Right lobe of liver (tissue), 4 donors: ENCODE results near the gene SCN3B.

ENCODE experiments used
- POLR2A ChIP-seq: fragments of 450-650 bp; IDR thresholded peaks from one replicate; pipeline ENCODE4 v1.6.1; 2017; ENCODE audit warnings: antibody characterized with exemption, mild to moderate bottlenecking
- TF ChIP-seq, protein P1 (sequence below), 4 donors: fragments of 200-600 bp in 3 of 4; fragments of 450-650 bp in 1 of 4; IDR thresholded peaks; one replicate each; pipeline versions ENCODE4 v1.5.1 to v1.8.0; 2016 to 2022; ENCODE audit warnings: antibody characterized with exemption in 4 of 4, mild to moderate bottlenecking in 2 of 4
- donor health status: DM: no; HTN: no; CAD: no.
- donor health status: DM: no; HTN: no; CAD: no.
- donor health status: DM: no; HTN: yes; CAD: no.

DNA sequence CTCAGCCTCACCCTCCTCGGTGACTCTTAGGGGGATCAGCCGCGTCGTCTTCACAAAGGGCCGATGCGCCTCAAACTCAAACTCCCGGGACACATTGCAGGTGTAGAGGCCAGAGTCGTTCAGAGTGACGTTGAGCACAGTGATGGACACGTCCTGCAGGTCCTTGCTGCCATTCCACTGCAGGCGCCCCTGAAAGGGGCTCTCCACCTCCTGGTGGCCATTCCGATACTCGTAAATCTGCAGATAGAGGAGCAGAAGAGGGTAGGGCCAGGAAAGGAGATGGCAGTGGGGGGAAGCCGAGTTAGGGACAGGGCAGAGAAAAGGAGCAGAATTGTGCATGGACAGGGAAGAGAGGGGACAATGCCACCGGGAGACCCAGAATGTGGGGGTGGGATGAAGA, 12.0 kb downstream of the SCN3B start:
- TF ChIP-seq, protein P1, sequence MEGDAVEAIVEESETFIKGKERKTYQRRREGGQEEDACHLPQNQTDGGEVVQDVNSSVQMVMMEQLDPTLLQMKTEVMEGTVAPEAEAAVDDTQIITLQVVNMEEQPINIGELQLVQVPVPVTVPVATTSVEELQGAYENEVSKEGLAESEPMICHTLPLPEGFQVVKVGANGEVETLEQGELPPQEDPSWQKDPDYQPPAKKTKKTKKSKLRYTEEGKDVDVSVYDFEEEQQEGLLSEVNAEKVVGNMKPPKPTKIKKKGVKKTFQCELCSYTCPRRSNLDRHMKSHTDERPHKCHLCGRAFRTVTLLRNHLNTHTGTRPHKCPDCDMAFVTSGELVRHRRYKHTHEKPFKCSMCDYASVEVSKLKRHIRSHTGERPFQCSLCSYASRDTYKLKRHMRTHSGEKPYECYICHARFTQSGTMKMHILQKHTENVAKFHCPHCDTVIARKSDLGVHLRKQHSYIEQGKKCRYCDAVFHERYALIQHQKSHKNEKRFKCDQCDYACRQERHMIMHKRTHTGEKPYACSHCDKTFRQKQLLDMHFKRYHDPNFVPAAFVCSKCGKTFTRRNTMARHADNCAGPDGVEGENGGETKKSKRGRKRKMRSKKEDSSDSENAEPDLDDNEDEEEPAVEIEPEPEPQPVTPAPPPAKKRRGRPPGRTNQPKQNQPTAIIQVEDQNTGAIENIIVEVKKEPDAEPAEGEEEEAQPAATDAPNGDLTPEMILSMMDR (IDR thresholded peaks at IDR 0.05), result no peak
- TF ChIP-seq POLR2A, result no peak
